Small intestine (tissue), 16 donors: ENCODE measurements around the gene XRN1. TPM values are rescaled to one million over a fixed set of nuclear protein-coding genes. Genes with fewer than 3 reads are reported as not detected.

Experiments
- DNase-seq, 2 donors: peaks; one replicate each; pipeline versions ENCODE4 v3.0.0 to v3.0.0-alpha.2; 2013
- FAIRE-seq: peaks from 2 replicates; lab custom pipeline; 2012; peaks lifted over from hg19 to GRCh38; lab: Jason Lieb, UNC
- H3K27ac ChIP-seq, 3 donors: one replicate each; pipeline ENCODE4 v1.5.1; 2013; ENCODE audit warnings: low read length in 2 of 3, mild to moderate bottlenecking in 2 of 3, control low read depth in 1 of 3, inconsistent platforms in 1 of 3, low read depth in 1 of 3, moderate library complexity in 1 of 3
- H3K27me3 ChIP-seq, 3 donors: one replicate each; pipeline ENCODE4 v1.6.1; 2013; ENCODE audit warnings: low read length in 3 of 3, inconsistent platforms in 1 of 3; ENCODE audit not compliant: control insufficient read depth in 3 of 3, insufficient read depth in 3 of 3
- H3K36me3 ChIP-seq, 3 donors: one replicate each; pipeline ENCODE4 v1.6.1; 2013; ENCODE audit warnings: low read length in 3 of 3, inconsistent platforms in 1 of 3, low read depth in 1 of 3, mild to moderate bottlenecking in 1 of 3, moderate library complexity in 1 of 3; ENCODE audit not compliant: control insufficient read depth in 3 of 3, insufficient read depth in 2 of 3
- H3K4me1 ChIP-seq, 3 donors: one replicate each; pipeline ENCODE4 v1.6.1; 2013; ENCODE audit warnings: low read length in 2 of 3, inconsistent platforms in 1 of 3, low read depth in 1 of 3, mild to moderate bottlenecking in 1 of 3, moderate library complexity in 1 of 3; ENCODE audit not compliant: control insufficient read depth in 3 of 3, insufficient read depth in 2 of 3
- H3K4me3 ChIP-seq, 3 donors: one replicate each; pipeline ENCODE4 v1.5.1; 2013; ENCODE audit warnings: low read length in 3 of 3, control low read depth in 1 of 3, inconsistent platforms in 1 of 3, low read depth in 1 of 3, mild to moderate bottlenecking in 1 of 3, moderate library complexity in 1 of 3
- H3K9me3 ChIP-seq, 2 donors: one replicate each; pipeline ENCODE4 v1.6.1; 2013; ENCODE audit warnings: low read depth in 1 of 2, low read length in 1 of 2; ENCODE audit not compliant: control insufficient read depth in 2 of 2, insufficient read depth in 1 of 2
- WGBS, 3 donors: extraction: QIAGEN DNeasy Blood & Tissue Kit; methylation state at CpG; one replicate each; pipeline ENCODE4 v1.1.7; 2013; 5-methylcytosine and 5-hydroxymethylcytosine counted together
- long read RNA-seq, 10 donors: transcript quantifications; one replicate each; lab custom pipeline, GENCODE V29; 2026
- polyA plus RNA-seq, 4 donors: library from polyadenylated mRNA; stranded (reverse) in 3 of 4; unstranded in 1 of 4; fragments of 200-250 nt in 3 of 4; fragments of 120-200 nt in 1 of 4; gene quantifications; one replicate each; pipeline versions ENCODE4 v1.2.1 to v1.2.3, GENCODE V29; 2013
- donor health status: healthy with polysubstance abuse.
- donor health status: control.
- donor health status: control.
- donor health status: Bipolar disorder and iron deficiency.
- donor health status: healthy.

Gene XRN1
- 10 to 100 TPM in 2 of 4 donors, 1 to 10 TPM in 2; 4.8 to 34.4 (median 9.1) TPM for polyA plus RNA-seq
- long read RNA-seq, donor 1 = 0 reads
- long read RNA-seq, donor 2 = 0 reads
- long read RNA-seq, donor 3, partial matches to known transcripts = 0 of 1 reads
- long read RNA-seq, donor 3, other reads (novel, unspliced or antisense) = 0 of 1 reads
- long read RNA-seq, donor 4 = 0 reads
- long read RNA-seq, donor 5, partial matches to known transcripts = 0 of 1 reads
- long read RNA-seq, donor 5, other reads (novel, unspliced or antisense) = 0 of 1 reads
- long read RNA-seq, donor 6, partial matches to known transcripts = 0 of 2 reads
- long read RNA-seq, donor 6, other reads (novel, unspliced or antisense) = 0 of 2 reads
- long read RNA-seq, donor 7 = 0 reads
- long read RNA-seq, donor 8 = 0 reads
- long read RNA-seq, donor 9 = 0 reads
- long read RNA-seq, donor 10 = 0 reads

DNA sequence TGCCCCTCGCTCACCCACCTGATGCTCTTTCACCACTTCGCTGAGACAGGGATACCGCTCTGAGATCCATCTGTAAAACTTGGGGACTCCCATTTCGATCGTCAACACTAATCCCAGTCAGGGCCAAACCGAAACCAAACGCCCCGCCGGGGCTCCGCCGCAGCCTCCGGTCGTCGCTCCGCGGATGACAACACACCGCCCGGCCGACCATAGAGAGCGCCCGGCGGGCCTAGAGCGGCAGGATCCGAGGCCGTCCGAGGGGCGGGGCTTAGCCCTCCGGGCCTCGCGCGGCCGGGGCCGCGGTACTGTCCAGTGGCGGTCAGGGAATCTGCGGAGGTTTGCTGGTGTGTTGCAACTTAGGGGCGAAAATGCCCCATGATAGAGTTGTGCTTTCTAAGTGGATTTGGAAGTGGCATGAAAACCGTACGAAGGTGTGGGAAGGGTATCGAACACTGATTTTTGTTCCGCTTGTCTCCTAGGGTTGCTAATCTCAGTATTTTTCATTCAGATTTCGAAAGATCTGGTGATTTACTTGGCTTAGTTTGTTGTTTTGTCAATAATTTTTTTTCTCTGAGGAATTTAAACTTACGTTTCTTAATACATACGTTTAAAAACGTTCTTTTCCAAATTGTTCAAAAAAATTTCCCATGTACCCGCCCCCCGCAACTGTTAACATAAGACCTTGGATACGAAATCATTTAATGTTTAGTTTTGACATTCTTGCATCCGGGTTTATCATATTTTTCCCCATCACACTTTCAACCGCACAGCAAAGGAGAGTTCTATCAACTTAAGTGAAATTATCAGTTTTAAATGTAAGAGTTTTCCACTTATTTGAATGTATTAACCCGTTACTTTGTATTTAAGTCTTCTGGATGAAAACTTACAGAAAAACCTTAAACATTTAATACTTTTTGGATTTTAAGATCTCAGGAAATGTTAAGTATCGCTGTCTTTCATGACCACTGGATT is at the start of gene XRN1:
Gene XRN1 (minus strand): TSS at position 186 of the 972 bp plus-strand sequence. CDS start 93 bp downstream, at position 93.
- peaks cover 0 to 15% (median 2%) of the 10 kb centered on the region in 3 donors for H3K36me3 ChIP-seq
- peak within 1 kb of the TSS; percentile 95 to 97 (median 97) for H3K27ac ChIP-seq
- peak; percentile 93 to 97 for DNase-seq
- H3K27me3 ChIP-seq = no peaks in the 10 kb centered on the region
- WGBS, 3 donors = 4 to 5% (median 5%) methylated on average over 52 of the region's 52 CpGs
- peak within 1 kb of the TSS; percentile 70 to 90 (median 90) for H3K4me3 ChIP-seq
- peaks cover 0 to 5% (median 3%) of the 10 kb centered on the region in 3 donors for H3K4me1 ChIP-seq
- FAIRE-seq = no peak
- H3K9me3 ChIP-seq = no peaks in the 10 kb centered on the region

DNA sequence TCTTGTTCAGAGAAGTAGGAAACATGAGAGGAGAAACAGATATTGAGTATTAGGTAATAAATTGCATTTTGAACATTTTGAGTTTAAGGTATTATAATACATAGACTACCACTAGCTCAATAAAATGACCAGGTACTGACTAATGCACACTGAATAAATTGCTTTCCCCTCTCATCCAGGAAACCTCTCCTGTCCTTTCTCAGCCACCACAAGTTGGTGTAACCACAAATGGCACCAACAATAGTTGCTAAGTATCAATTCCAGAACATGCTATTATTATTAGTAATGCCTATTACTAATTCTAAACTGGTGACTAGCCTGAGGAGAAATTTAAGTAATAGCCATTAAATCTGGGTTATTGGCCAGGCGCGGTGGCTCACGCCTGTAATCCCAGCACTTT is 47.3 kb upstream of the XRN1 start:
- Histone ChIP-seq H3K4me1 (no peaks in the 10 kb centered on the region), H3K4me3 (no peak overlapping the region), H3K27ac (no peak overlapping the region), H3K9me3 (no peaks in the 10 kb centered on the region), H3K27me3 (no peaks in the 10 kb centered on the region), H3K36me3 (peaks cover 3 to 18% (median 5%) of the 10 kb centered on the region in 3 donors)
- DNase-seq (no peak), FAIRE-seq (no peak)
- 80 to 94% (median 85%) methylated on average over 3 of the region's 3 CpGs for WGBS, 3 donors

GRCh38 chr3:142492184-142492583 is 44.3 kb upstream of the XRN1 start:
- Histone ChIP-seq H3K27ac (no peak overlapping the region), H3K36me3 (peaks cover 3 to 19% (median 8%) of the 10 kb centered on the region in 3 donors), H3K9me3 (no peaks in the 10 kb centered on the region), H3K4me1 (no peaks in the 10 kb centered on the region), H3K4me3 (no peak overlapping the region), H3K27me3 (no peaks in the 10 kb centered on the region)
- no peak for FAIRE-seq
- 99 to 100% (median 100%) methylated on average over 2 of the region's 2 CpGs for WGBS, 3 donors
- DNase-seq = no peak

GRCh38 chr3:142489572-142490323 is 41.9 kb upstream of the XRN1 start:
- WGBS, 3 donors = 97 to 99% (median 99%) methylated on average over 5 of the region's 5 CpGs
- Histone ChIP-seq H3K27me3 (no peaks in the 10 kb centered on the region), H3K4me3 (no peak overlapping the region), H3K4me1 (no peaks in the 10 kb centered on the region), H3K36me3 (peaks cover 4 to 16% (median 12%) of the 10 kb centered on the region in 3 donors), H3K27ac (no peak overlapping the region), H3K9me3 (no peaks in the 10 kb centered on the region)
- DNase-seq (no peak), FAIRE-seq (no peak)

GRCh38 chr3:142484912-142485435 is 37.1 kb upstream of the XRN1 start:
- no peak overlapping the region for H3K4me3 ChIP-seq
- H3K36me3 ChIP-seq = peaks cover 5 to 34% (median 15%) of the 10 kb centered on the region in 3 donors
- H3K4me1 ChIP-seq = no peaks in the 10 kb centered on the region
- no peaks in the 10 kb centered on the region for H3K27me3 ChIP-seq
- DNase-seq (no peak), FAIRE-seq (no peak)
- H3K9me3 ChIP-seq = peaks cover 0 to 21% of the 10 kb centered on the region in 2 donors
- no peak overlapping the region for H3K27ac ChIP-seq
- 96 to 100% (median 97%) methylated on average over 4 of the region's 4 CpGs for WGBS, 3 donors

- Histone ChIP-seq H3K9me3 (peaks cover 0 to 21% of the 10 kb centered on the region in 2 donors), H3K36me3 (peaks cover 5 to 23% (median 13%) of the 10 kb centered on the region in 3 donors), H3K27ac (no peak overlapping the region), H3K4me3 (no peak overlapping the region), H3K4me1 (no peaks in the 10 kb centered on the region), H3K27me3 (no peaks in the 10 kb centered on the region)
- no peak for FAIRE-seq
- WGBS, 3 donors = 97 to 100% (median 98%) methylated on average over 2 of the region's 2 CpGs
- DNase-seq = no peak
Measured at GRCh38 chr3:142481196-142481595, 33.4 kb upstream of the XRN1 start.

GRCh38 chr3:142470826-142471225 is 23.0 kb upstream of the XRN1 start:
- Histone ChIP-seq H3K4me1 (no peaks in the 10 kb centered on the region), H3K27ac (no peak overlapping the region), H3K4me3 (no peak overlapping the region), H3K9me3 (peaks cover 0 to 8% of the 10 kb centered on the region in 2 donors), H3K36me3 (peaks cover 0 to 3% (median 0%) of the 10 kb centered on the region in 3 donors), H3K27me3 (no peaks in the 10 kb centered on the region)
- WGBS, 3 donors = 95 to 97% (median 96%) methylated on average over 4 of the region's 4 CpGs
- no peak for FAIRE-seq
- no peak for DNase-seq
